Pulmonary artery endothelial cell (primary cell): ENCODE data around the gene WNT9B. TPM values are rescaled to one million over a fixed set of nuclear protein-coding genes. Genes with fewer than 3 reads are reported as not detected.

ENCODE experiments used
- DNase-seq: peaks from one replicate; pipeline ENCODE4 v3.0.0-alpha.2; 2011; ENCODE audit warnings: low read depth, low spot score
- total RNA-seq: library from RNA; depleted of rRNA; stranded (reverse); fragments of >200 nt; gene quantifications from 2 replicates; pipeline ENCODE4 v1.2.3, GENCODE V29; 2014

The WNT9B gene
- total RNA-seq, 1 donor from 2014 or later: not detected

- no peak for DNase-seq
These were observed 27.7 kb downstream of the WNT9B start for GRCh38 chr17:46879101-46879500.

GRCh38 chr17:46881015-46881414 lies 29.6 kb downstream of the WNT9B start:
- DNase-seq: no peak

DNA sequence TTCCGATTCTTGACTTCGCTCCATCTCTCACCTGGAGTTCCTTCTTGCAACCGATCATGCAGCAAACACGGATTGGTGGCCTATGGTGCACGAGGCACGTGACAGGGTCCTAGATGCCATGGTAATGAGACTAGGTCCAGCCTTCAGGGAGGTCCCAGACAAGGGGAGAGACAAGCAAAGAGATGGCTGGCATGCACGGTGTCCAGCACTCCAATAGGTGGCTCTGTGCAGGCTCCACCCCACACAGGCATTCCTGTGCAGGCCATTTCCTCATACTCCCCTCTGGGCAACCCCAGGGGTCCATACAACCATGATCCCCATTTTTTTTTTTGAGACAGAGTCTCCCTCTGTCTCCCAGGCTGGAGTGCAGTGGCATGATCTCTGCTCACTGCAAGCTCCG lies 31.3 kb downstream of the WNT9B start:
- no peak for DNase-seq

- no peak for DNase-seq
These were observed 32.6 kb downstream of the WNT9B start for GRCh38 chr17:46883871-46884520.

- no peak for DNase-seq
These were observed 33.2 kb downstream of the WNT9B start for GRCh38 chr17:46884552-46884951.

GRCh38 chr17:46885415-46886309 lies 34.3 kb downstream of the WNT9B start:
- DNase-seq: no peak

- no peak for DNase-seq
These were observed 34.9 kb downstream of the WNT9B start for GRCh38 chr17:46886310-46886663.

- no peak for DNase-seq
These were observed 36.3 kb downstream of the WNT9B start for GRCh38 chr17:46887717-46888116.

DNA sequence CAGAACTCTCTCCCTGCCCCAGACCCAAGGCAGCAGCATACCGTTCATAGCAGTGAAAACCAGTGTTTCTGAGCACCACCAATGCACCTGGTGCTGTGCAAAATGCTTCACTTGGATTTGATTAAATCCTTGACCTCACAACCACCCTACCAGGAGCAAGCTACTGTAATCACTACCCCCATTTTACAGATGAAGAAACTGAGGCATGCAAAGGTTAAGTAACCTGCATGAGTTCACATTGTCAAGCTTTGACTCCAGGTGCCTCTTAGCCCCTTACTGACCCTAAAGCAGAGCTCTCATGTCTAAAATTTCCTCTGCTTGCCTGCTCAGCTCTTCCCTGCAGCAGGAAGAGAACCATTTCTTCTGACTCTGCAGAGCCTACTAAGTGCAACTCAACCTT lies 37.3 kb downstream of the WNT9B start:
- no peak for DNase-seq

DNA sequence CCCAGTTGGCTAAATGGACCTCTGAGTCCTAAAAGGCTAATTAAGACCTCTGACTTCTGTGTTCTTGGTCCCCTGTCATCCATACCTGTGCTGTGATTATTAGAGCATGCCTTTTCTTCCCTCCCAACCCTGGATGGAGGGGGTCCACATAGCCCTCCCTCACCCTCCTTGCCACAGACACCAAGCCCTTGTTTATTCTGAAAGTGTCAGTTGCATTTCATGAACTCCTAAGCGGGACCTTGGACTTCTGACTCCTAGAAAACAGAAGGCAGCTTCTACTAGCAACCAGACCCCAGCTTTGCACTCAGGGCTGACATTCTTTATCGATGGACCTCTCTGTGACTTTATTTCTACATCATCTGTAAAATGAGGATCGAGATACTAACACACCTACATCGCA lies 38.1 kb downstream of the WNT9B start:
- no peak for DNase-seq

GRCh38 chr17:46889992-46890564 lies 38.7 kb downstream of the WNT9B start:
- DNase-seq: no peak

DNA sequence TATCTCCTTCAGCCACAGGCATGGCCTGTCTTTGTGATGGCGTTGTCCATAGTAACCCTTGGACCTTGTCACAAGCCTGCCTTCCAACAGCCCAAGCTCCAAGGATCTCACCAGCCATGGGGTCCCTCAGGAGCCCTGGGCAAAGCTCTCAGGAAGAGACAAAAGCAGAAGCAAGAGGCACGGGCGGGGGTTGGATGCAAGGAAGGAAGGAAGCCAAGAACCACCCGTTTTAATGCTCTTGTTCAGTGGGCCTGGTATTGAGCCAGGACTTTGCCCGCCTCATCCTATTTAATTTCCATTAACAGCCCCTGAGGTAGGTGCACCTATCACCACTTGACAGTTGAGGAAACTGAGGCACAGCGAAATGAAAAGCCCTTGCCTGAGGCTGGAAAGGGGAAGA lies 39.3 kb downstream of the WNT9B start:
- no peak for DNase-seq

DNA sequence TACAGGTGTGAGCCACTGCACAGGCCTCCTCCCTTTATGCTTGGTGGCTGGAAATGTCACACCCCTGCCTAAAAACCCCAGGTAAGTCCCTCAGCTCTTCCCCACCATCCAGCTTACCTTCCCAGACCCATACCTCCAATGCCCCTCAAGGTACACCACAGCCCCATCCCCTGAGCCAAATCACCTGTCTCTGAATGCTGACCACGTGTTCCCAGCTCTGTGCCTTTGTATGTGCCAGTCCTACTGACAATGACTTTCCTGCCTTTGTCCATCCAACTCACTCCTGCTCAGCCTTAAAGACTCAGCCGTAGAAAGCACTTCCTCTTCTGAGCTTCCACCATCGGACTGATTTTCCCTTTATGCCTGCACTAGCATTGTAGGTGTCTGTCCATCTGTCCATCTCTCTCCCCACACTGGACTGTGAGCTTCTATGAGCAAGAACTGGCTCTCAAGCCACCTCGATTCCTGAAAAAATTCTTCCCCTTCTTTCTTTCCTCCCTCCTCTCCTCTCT lies 40.9 kb downstream of the WNT9B start:
- no peak for DNase-seq

DNA sequence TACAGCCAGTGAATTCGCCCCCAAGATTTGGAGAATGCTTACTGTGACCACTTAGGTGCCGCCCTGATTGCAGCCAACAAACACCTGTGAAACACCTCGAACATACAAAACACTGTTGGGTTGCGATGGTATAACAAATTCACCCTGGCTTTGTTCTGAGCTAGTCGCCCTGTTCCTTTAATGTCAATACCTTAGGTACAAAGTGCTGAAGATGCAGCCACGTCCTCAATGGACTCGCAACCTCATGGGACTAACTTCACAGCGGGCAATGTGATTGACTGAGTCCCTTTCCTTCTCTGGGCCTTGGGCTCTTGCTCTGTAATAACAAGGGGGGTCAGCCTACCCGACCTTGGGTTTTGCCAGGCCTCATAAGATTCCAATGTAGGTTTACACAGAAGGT lies 42.6 kb downstream of the WNT9B start:
- DNase-seq: no peak

DNA sequence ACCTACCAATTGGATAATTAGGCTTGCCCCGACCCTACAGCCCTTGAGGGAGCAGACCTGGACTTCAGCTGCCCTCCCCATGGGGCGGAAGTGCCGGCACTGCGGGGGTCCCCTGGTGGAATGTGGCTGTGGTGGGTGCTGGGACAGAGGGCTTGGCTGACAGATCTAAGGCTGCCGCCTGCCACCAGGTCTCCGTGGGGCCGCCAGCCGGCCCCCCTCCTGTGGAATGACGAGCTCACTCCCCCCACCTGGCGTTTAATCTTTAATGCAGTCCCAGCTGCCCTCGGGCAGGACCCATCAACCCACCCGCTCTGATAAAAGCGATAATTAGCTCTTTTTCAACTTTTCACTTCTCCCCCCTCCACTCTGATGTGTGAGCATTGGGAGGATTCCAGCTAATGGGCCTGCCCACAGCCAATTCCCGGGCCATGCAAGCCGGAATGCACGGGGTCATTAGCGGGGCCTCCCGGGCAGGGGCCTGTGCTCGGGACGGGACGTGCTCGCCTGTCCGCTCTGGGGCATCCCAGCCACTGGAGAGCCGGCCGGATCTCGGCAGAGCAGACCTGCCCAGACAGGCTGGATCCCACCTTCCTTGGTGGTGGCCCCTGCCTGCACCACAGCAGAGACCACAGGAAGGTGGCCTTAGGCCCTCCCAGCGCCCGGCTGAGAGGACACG lies 43.2 kb downstream of the WNT9B start:
- no peak for DNase-seq

DNA sequence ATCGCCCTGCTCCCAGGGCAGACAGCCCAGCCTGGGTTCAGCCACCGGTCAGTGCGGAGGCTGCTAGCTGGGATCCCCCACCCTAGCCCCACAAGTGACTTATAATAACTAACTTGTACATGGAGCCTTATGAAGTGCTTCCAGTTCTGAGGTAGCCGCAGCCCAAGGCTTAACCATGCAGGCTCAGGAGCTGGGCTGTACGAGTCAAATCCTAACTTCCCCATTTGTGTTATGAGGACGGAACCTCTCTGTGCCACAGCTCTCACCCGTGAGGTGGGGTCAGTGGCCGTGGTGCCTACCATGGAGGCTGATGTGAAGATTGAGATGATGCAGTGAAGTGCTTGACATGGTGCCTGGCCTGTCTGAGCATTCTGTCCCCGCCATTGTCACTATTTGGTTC lies 43.8 kb downstream of the WNT9B start:
- no peak for DNase-seq

- no peak for DNase-seq
These were observed 45.6 kb downstream of the WNT9B start for GRCh38 chr17:46896991-46897390.

DNA sequence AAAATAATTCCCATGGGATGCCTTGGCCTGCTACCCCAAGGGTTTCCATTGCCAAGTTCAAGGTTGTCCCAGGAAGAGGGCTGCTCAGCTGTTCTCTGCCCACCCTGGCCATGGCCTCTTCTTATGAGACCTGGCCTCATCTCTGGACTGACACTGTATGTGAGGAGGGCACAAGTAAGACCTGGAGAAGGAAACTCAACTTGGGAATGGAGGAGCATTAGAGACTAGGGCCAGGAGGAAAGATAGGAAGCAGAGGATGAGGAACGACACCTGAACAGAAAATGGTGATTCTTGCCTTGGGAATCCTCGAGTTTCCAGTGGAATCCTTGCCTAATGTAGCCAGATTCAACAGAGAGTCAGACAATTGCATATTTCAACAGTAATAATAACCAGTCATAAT lies 47.0 kb downstream of the WNT9B start:
- DNase-seq: no peak

DNA sequence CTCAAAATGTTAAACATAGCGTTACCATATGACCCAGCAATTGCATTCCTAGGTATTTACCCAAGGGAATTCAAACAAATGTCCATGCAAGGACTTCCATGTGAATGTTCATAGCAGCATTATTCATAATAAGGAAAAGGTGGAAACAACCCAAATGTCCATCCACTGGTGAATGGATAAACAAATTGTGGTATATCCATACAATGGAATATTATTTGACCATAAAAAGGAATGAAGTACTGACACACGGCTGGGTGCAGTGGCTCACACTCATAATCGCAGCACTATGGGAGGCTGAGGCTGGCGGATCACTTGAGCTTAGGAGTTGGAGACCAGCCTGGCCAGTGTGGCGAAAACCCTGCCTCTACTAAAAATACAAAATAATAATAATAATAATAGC lies 47.5 kb downstream of the WNT9B start:
- no peak for DNase-seq

DNA sequence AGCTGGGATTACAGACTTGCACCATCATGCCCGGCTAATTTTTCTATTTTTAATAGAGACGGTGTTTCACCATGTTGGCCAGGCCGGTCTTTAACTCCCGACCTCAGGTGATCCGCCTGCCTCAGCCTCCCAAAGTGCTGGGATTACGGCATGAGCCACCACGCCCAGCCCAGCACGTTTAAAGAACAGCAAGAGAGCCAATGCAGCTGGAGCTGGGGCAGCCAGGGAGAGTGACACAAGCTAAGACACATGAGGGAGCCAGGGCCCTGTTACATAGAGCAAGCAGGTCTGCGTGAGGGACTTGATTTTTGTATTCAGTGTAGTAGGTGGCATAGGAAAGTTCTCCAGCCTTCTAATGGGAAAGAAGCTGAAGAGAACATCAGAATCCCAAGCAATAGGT lies 49.9 kb downstream of the WNT9B start:
- DNase-seq: no peak

- DNase-seq: no peak
These were observed 52.6 kb downstream of the WNT9B start for GRCh38 chr17:46903762-46904672.
